ENCODE results near the gene OR7E24. TPM values are rescaled to one million over a fixed set of nuclear protein-coding genes. Genes with fewer than 3 reads are reported as not detected.

OR7E24 gene
- polyA plus RNA-seq, 1 of the 3 experiments (the other 2 are of a cell fraction), result not detected

GRCh38 chr19:9295411-9295849, 44.7 kb downstream of the OR7E24 start (continued):
- TF ChIP-seq RCOR1 (IDR thresholded peaks at IDR 0.05; ENCODE audit: low read length) (no peak), CTCF (IDR thresholded peaks at IDR 0.05) (no peak), MEF2A (IDR thresholded peaks at IDR 0.05; ENCODE audit: borderline replicate concordance, low read depth) (no peak), RFX5 (IDR thresholded peaks at IDR 0.05; ENCODE audit: low read length) (no peak), GABPA (IDR thresholded peaks at IDR 0.05; ENCODE audit: low read depth) (no peak), FOXJ3 (CRISPR knock-in tag; IDR thresholded peaks at IDR 0.05) (no peak), RXRA (IDR thresholded peaks at IDR 0.05; ENCODE audit: borderline replicate concordance, low read depth) (no peak), ELF1 (IDR thresholded peaks at IDR 0.05) (no peak), YY1 (IDR thresholded peaks at IDR 0.05; ENCODE audit: low read depth) (no peak), TAF1 (IDR thresholded peaks at IDR 0.05; ENCODE audit: borderline replicate concordance, low read depth, low read length) (no peak), MAX (IDR thresholded peaks at IDR 0.05; ENCODE audit: low read depth) (no peak)

GRCh38 chr19:9296336-9296735, 45.6 kb downstream of the OR7E24 start:
- Histone ChIP-seq H2AFZ (ENCODE audit: low read depth) (no peak overlapping the region), H3K4me1 (ENCODE audit: control insufficient read depth in 1 of 2, insufficient read depth in 2 of 2, low read depth in 1 of 2, low read length in 1 of 2) (no peaks in the 10 kb centered on the region), H3K79me2 (ENCODE audit: insufficient read depth) (peaks cover 7% of the 10 kb centered on the region; the same call in 1 of the 2 replicates), H3K4me2 (no peak overlapping the region), H3K27me3 (ENCODE audit: insufficient read depth) (no peaks in the 10 kb centered on the region), H4K20me1 (ENCODE audit: insufficient read depth) (no peaks in the 10 kb centered on the region), H3K9me3 (peaks cover 39% of the 10 kb centered on the region), H3F3A (replicated peaks; ENCODE audit: insufficient read depth) (no peaks in the 10 kb centered on the region), H3K9ac (no peak overlapping the region), H3K36me3 (replicated peaks in 1 of 2; ENCODE audit: control insufficient read depth in 1 of 2, insufficient read depth in 2 of 2, low read length in 1 of 2) (peaks cover 37 to 83% of the 10 kb centered on the region in 2 experiments), H3K4me3 (ENCODE audit: low read depth in 2 of 2, low read length in 1 of 2) (no peak overlapping the region; a peak in 1 of 4 replicates), H3K27ac (ENCODE audit: low read depth in 2 of 2, low read length in 1 of 2) (no peak overlapping the region), H3K9me2 (no peaks in the 10 kb centered on the region)
- POLR2A ChIA-PET, result no interaction called here
- TF ChIP-seq CHD2 (IDR thresholded peaks at IDR 0.05; ENCODE audit: low read length, partially characterized antibody), result no peak
- no peak for TF ChIP-seq TCF12 (IDR thresholded peaks at IDR 0.05)
- no peak for TF ChIP-seq ELF1 (IDR thresholded peaks at IDR 0.05)
- no peak for TF ChIP-seq SMC3 (IDR thresholded peaks at IDR 0.05; ENCODE audit: low read depth, low read length)
- TF ChIP-seq FOXM1 (IDR thresholded peaks at IDR 0.05; ENCODE audit: low read depth), result no peak
- TF ChIP-seq RFX5 (IDR thresholded peaks at IDR 0.05; ENCODE audit: low read length), result no peak
- no peak for TF ChIP-seq EZH2phosphoT487 (IDR thresholded peaks at IDR 0.05; ENCODE audit: borderline replicate concordance, low read depth)
- TF ChIP-seq USF2 (IDR thresholded peaks at IDR 0.05; ENCODE audit: borderline replicate concordance, low read depth, low read length), result no peak
- no peak for TF ChIP-seq RXRA (IDR thresholded peaks at IDR 0.05; ENCODE audit: borderline replicate concordance, low read depth)
- 91% methylated on average over 2 of the region's 2 CpGs for WGBS (ENCODE audit: low lambda C conversion rate)
- CTCF ChIA-PET, result no interaction called here
- no peak for DNase-seq

Other genes with a start within 250 kb of the OR7E24 start
- not detected in 2 replicates for gene MUC16, start 240.5 kb upstream of the OR7E24 start, polyA plus RNA-seq (2012; rRNA removed)
- gene OR1M1, start 163.9 kb upstream of the OR7E24 start, polyA plus RNA-seq (2012; rRNA removed), result not detected in 2 replicates
- not detected in 2 replicates for gene OR7G2, start 143.5 kb upstream of the OR7E24 start, polyA plus RNA-seq (2012; rRNA removed)
- gene OR7G1, start 135.2 kb upstream of the OR7E24 start, polyA plus RNA-seq (2012; rRNA removed), result not detected in 2 replicates
- not detected in 2 replicates for gene OR7G3, start 124.0 kb upstream of the OR7E24 start, polyA plus RNA-seq (2012; rRNA removed)
- gene ZNF317, start 110.5 kb upstream of the OR7E24 start, polyA plus RNA-seq (2012; rRNA removed), result 13.2 and 16.0 TPM in 2 replicates
- not detected in 2 replicates for gene OR7D2, start 72.0 kb upstream of the OR7E24 start, polyA plus RNA-seq (2012; rRNA removed)
- gene OR7D4, start 31.3 kb upstream of the OR7E24 start, polyA plus RNA-seq (2012; rRNA removed), result not detected in 2 replicates
- 0.97 and 1.2 TPM in 2 replicates for gene ZNF699, start 58.9 kb downstream of the OR7E24 start, polyA plus RNA-seq (2012; rRNA removed)
- gene ZNF559, start 73.2 kb downstream of the OR7E24 start, polyA plus RNA-seq (2012; rRNA removed), result 10.4 and 15.2 TPM in 2 replicates
- 2.6 and 3.6 TPM in 2 replicates for gene ZNF177, start 112.1 kb downstream of the OR7E24 start, polyA plus RNA-seq (2012; rRNA removed)
- 11.1 and 19.6 TPM in 2 replicates for gene ZNF266, start 184.6 kb downstream of the OR7E24 start, polyA plus RNA-seq (2012; rRNA removed)
- gene ZNF560, start 247.7 kb downstream of the OR7E24 start, polyA plus RNA-seq (2012; rRNA removed), result 0.10 TPM in 2 replicates